ENCODE measurements around the gene SKP1. TPM values are rescaled to one million over a fixed set of nuclear protein-coding genes. Genes with fewer than 3 reads are reported as not detected.
"Not testable (repeated sequence)": the region's sequence is repeated elsewhere in the genome, so short reads cannot be mapped to it uniquely, and the experiment has no call there.

SKP1 gene
- total RNA-seq, 1 donor from 2014 or later, result 178 TPM

GRCh38 chr5:134177369-134178095 lies 782 bp upstream of the SKP1 start:
- DNase-seq, result no peak

DNA sequence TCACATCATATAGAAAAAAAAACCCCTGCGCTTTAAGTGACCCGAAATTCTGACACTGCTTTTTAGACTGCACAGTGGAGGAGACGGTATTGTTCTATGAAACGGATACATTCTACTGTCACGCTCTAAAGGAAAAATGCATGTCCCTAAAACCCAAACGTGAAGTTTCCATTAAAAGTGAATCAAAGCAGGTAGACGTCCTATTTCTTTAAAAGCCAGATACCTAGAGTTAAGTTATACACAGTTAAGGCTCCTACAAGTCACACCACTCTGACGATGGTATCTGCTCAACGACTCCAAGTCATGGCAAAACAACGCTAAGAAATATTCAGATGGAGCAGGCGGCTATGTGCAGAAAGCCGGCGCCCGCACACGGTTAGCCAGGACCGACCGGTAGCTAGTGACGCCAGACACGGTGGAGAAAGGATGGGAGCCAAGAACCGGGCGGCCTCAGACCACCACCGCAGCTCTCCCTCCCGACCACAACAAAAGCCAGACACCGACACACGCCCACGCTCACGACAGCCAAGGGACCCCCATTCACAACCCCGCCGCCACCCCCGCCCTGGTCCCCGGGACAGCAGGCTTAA lies 734 bp downstream of the SKP1 start:
- DNase-seq, result no peak

- DNase-seq, result no peak
Observed at GRCh38 chr5:134174841-134175839, 1.6 kb downstream of the SKP1 start.

DNA sequence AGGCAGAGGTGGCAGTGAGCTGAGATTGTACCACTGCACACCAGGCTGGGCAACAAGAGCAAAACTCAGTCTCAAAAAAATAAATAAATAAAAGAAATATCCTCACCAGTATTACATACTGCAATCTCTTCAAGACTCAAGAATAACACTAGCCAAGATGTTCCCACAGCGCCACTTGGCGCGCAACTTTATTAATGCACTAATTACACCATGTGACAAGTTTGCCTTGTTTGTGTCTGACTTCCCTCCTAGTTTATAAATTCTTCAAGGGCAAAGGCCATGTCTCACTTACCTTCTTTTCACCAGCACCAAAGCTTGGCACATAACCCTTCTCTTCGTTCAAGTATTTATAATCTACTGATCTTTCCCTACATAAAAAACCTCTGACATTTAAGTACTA lies 4.8 kb downstream of the SKP1 start:
- DNase-seq, result no peak

GRCh38 chr5:134162592-134162991 lies 14.2 kb downstream of the SKP1 start:
- no peak for DNase-seq

- no peak for DNase-seq
Observed at GRCh38 chr5:134161513-134162395, 15.0 kb downstream of the SKP1 start.

DNA sequence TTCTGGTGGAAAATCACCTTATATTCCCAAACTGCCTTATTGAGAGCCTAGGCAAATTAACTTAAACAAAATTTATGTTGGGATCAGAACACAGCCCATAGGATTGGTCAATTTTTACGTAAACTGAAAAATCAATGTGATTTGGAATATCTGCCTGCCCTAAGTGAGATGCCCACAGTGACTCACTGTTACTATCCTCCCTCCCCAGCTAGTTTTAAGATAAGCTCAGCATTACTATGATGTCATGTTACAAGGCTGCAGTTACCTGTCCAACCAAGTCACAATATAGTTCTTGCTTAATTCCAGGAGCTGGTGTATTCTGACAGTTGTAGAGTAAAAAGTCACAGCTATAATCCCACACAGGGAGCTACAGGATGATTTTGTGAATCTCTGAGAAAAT lies 23.1 kb downstream of the SKP1 start:
- DNase-seq, result no peak

DNA sequence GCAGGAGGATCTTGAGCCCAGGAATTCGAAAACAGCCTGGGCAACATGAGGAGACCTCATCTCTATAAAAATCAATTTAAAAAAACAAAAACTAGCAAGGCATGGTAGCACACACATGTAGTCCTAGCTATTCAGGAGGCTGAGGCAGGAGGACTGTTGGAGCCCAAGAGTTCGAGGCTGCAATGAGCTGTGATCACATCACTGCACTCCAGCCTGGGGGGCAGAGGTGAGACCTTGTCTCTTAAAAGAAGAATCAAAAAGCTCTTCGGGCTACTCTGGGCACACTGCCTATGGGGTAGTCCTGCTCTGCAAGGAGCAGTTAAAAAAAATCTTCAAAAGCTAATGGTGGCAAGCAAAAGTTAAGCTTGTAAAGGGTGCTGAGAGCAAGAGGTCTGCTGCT lies 23.5 kb downstream of the SKP1 start:
- no peak for DNase-seq

GRCh38 chr5:134152173-134152832 lies 24.4 kb downstream of the SKP1 start:
- not testable (repeated sequence) for DNase-seq

DNA sequence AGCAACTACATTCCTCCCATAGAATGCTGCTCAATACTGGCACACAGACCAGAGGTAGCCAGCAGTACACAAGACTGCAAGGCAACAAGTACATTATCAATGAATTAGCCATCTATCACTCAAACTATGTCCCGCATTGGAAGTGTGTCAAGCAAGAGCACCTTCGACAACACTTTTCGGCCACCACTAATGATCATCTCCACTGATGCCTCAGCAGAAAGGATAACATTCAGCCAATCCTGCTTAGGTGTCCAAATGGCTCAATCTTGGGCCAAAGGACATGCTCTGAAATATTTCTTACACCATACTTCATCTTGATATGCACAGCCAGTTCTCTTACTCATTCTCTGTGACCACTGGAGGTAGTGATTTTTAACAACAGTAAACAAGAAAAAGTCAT lies 25.0 kb downstream of the SKP1 start:
- no peak for DNase-seq

DNA sequence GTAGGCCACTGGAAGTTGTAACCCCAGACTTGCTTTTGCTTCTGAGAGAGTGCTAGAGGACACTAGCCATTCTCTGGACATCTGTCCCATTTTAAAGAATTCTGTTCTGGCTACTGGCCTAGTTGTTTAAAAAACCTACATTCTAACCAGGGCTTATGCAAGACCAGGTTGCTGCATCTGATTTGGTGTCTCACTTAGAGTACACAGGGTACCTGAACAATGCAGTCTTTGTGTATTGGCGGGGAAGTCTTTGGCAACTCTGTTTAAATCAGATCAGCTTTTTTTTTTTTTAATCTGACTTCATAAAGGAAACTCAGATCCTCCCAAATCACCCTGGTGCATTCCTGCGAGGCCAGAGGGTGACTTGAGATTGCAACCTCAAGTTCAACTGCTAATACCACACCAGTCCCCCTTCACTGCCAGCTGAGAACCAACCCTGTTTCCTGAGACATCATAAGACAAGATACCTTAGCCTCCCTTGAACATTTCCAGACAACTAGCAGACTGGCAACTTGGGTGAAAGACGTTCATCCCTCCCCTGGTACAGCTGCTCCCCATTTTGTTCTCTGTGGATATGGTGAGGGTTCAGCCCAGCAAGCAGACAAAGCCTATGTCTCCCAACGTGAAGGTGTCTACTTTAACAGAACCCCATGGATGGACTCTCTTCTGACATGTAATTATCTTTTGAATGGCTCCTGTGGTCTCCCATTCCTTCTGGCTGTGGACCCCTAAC lies 27.0 kb downstream of the SKP1 start:
- no peak for DNase-seq

GRCh38 chr5:134148986-134149539 lies 27.7 kb downstream of the SKP1 start:
- no peak for DNase-seq

DNA sequence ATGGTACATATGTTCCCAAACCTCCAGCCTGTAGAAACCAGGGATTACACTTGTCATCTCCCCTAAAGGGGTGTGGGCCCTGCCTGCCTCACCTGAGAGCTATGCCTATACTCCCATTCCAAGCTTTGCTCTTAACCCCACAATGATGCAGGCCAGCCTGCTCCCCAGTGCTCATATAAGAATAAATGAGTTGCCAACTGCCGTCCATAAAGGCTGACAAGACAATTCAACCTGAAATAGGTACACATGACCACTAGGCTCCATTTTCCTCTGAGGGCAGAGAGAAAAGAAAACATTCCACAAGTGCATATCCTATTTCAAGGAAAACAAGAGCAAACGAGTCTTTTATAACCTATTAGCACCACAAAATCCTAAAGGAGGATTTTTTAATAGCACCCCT lies 28.4 kb downstream of the SKP1 start:
- DNase-seq, result no peak

- no peak for DNase-seq
Observed at GRCh38 chr5:134146651-134147518, 29.9 kb downstream of the SKP1 start.

DNA sequence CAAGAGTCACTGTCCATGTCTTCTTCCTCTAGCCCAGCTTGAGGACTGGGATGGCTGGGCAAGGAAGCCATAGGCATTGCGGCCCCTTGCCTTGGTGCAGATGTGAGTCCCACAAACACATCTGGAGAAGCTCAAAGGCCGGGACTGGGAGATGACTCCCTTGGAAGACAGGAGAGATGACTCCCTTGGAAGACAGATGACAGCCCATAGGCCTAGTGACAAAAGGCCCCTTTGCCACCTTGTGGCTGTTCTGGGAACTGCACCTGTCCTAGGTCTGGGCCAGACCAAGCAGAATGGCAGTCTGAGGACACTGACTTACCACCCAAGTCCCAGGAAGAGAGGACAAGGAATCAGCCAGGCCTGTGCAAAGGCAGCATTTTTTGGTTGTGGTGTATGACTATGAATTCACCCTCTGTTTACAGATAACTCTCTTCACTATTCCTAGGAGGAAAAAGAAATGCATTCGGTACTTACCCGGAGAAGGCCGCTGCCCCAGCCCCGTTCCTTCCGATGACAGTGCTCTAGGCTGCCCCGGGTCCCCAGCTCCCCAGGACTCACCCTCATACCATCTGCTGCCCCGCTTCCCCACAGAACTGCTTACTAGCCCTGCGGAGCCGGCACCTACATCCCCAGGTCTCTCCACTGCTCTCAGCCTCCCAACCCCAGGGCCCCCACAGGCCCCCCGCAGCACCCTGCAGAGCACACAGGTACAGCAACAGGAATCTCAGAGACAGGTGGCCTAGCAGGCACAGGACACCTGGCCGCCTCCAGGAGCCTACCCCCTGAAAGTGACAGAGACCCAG lies 30.8 kb downstream of the SKP1 start:
- DNase-seq, result peak; percentile 38

GRCh38 chr5:134145041-134145757 lies 31.6 kb downstream of the SKP1 start:
- DNase-seq, result no peak

Measured in occipital lobe (tissue), 2 donors.